Stimulated activated effector memory CD8-positive, alpha-beta T cell treated with anti-CD3 and anti-CD28 coated beads, Interleukin-12 subunit alpha, Interleukin-12 subunit beta, amount 100 ng/mL, for 72 hours (primary cell): ENCODE data around the gene RORC.

Experiments used
- ATAC-seq: fragments of 150-1000 bp; cut with Tn5 transposase; 2 replicates; pipeline ENCODE4 v1.10.0; 2021
- DNase-seq, 2 donors: peaks; one replicate each; pipeline ENCODE4 v3.0.0; 2021 to 2022; ENCODE audit warnings: low spot score in 2 of 2
- H3K27ac Mint-ChIP-seq: one replicate; pipeline ENCODE4 v1.8.0; 2022; ENCODE audit warnings: mild to moderate bottlenecking, mixed read lengths
- H3K36me3 Mint-ChIP-seq: one replicate; pipeline ENCODE4 v1.8.0; 2022; ENCODE audit warnings: mild to moderate bottlenecking, mixed read lengths
- H3K4me1 Mint-ChIP-seq: one replicate; pipeline ENCODE4 v1.8.0; 2022; ENCODE audit warnings: mixed read lengths
- H3K4me3 Mint-ChIP-seq: one replicate; pipeline ENCODE4 v1.8.0; 2022; ENCODE audit warnings: mild to moderate bottlenecking, mixed read lengths
- H3K9me3 Mint-ChIP-seq: one replicate; pipeline ENCODE4 v1.8.0; 2022; ENCODE audit warnings: mixed read lengths

Gene RORC

GRCh38 chr1:151823175-151823574 lies 8.4 kb downstream of the RORC start:
- ATAC-seq (no peak), DNase-seq (no peak)
- peaks cover 5% of the 10 kb centered on the region for H3K36me3 Mint-ChIP-seq
- no peaks in the 10 kb centered on the region for H3K9me3 Mint-ChIP-seq
- H3K4me3 Mint-ChIP-seq, result peak overlapping the region; percentile 75
- peaks cover 93% of the 10 kb centered on the region for H3K4me1 Mint-ChIP-seq
- H3K27ac Mint-ChIP-seq, result peak overlapping the region; percentile 92

- peak overlapping the region; percentile 92 for H3K27ac Mint-ChIP-seq
- peak; percentile 46 for ATAC-seq
- H3K4me1 Mint-ChIP-seq, result peaks cover 93% of the 10 kb centered on the region
- no peaks in the 10 kb centered on the region for H3K9me3 Mint-ChIP-seq
- peaks cover 5% of the 10 kb centered on the region for H3K36me3 Mint-ChIP-seq
- DNase-seq, result no peak
- H3K4me3 Mint-ChIP-seq, result peak overlapping the region; percentile 75
Observed at GRCh38 chr1:151822404-151822803, 9.2 kb downstream of the RORC start.

- H3K36me3 Mint-ChIP-seq, result peaks cover 17% of the 10 kb centered on the region
- DNase-seq, result no peak
- peak overlapping the region; percentile 92 for H3K27ac Mint-ChIP-seq
- peak overlapping the region; percentile 75 for H3K4me3 Mint-ChIP-seq
- no peaks in the 10 kb centered on the region for H3K9me3 Mint-ChIP-seq
- H3K4me1 Mint-ChIP-seq, result peaks cover 100% of the 10 kb centered on the region
- ATAC-seq, result no peak
Observed at GRCh38 chr1:151820940-151821339, 10.7 kb downstream of the RORC start.

- Mint-ChIP-seq H3K36me3 (peaks cover 21% of the 10 kb centered on the region), H3K4me1 (peaks cover 100% of the 10 kb centered on the region), H3K9me3 (no peaks in the 10 kb centered on the region), H3K4me3 (peak overlapping the region; percentile 75), H3K27ac (peak overlapping the region; percentile 92)
- ATAC-seq (peak; percentile 45), DNase-seq (no peak)
Observed at GRCh38 chr1:151819976-151820623, 11.5 kb downstream of the RORC start.

- H3K36me3 Mint-ChIP-seq, result peaks cover 26% of the 10 kb centered on the region
- peak overlapping the region; percentile 75 for H3K4me3 Mint-ChIP-seq
- H3K4me1 Mint-ChIP-seq, result peaks cover 100% of the 10 kb centered on the region
- ATAC-seq (no peak), DNase-seq (no peak)
- no peaks in the 10 kb centered on the region for H3K9me3 Mint-ChIP-seq
- peak overlapping the region; percentile 92 for H3K27ac Mint-ChIP-seq
Observed at GRCh38 chr1:151819227-151819835, 12.3 kb downstream of the RORC start.

- DNase-seq, result no peak
- Mint-ChIP-seq H3K9me3 (no peaks in the 10 kb centered on the region), H3K27ac (peak overlapping the region; percentile 86), H3K4me3 (peak overlapping the region; percentile 75), H3K36me3 (peaks cover 43% of the 10 kb centered on the region), H3K4me1 (peaks cover 98% of the 10 kb centered on the region)
- ATAC-seq, result no peak
Observed at GRCh38 chr1:151817353-151817730, 14.3 kb downstream of the RORC start.

- ATAC-seq (peak; percentile 6), DNase-seq (no peak)
- peak overlapping the region; percentile 86 for H3K27ac Mint-ChIP-seq
- H3K4me3 Mint-ChIP-seq, result peak overlapping the region; percentile 75
- H3K9me3 Mint-ChIP-seq, result no peaks in the 10 kb centered on the region
- peaks cover 93% of the 10 kb centered on the region for H3K4me1 Mint-ChIP-seq
- peaks cover 49% of the 10 kb centered on the region for H3K36me3 Mint-ChIP-seq
Observed at GRCh38 chr1:151816548-151817352, 14.9 kb downstream of the RORC start.

GRCh38 chr1:151815716-151816327 lies 15.8 kb downstream of the RORC start:
- H3K4me1 Mint-ChIP-seq, result peaks cover 90% of the 10 kb centered on the region
- DNase-seq (no peak), ATAC-seq (peak; percentile 39)
- peak overlapping the region; percentile 75 for H3K4me3 Mint-ChIP-seq
- peaks cover 58% of the 10 kb centered on the region for H3K36me3 Mint-ChIP-seq
- H3K27ac Mint-ChIP-seq, result peak overlapping the region; percentile 86
- no peaks in the 10 kb centered on the region for H3K9me3 Mint-ChIP-seq

- Mint-ChIP-seq H3K36me3 (peaks cover 66% of the 10 kb centered on the region), H3K4me3 (peak overlapping the region; percentile 75), H3K9me3 (no peaks in the 10 kb centered on the region), H3K27ac (peak overlapping the region; percentile 86), H3K4me1 (peaks cover 84% of the 10 kb centered on the region)
- no peak for DNase-seq
- ATAC-seq, result no peak
Observed at GRCh38 chr1:151814971-151815545, 16.5 kb downstream of the RORC start.

GRCh38 chr1:151814426-151814825 lies 17.2 kb downstream of the RORC start:
- H3K36me3 Mint-ChIP-seq, result peaks cover 71% of the 10 kb centered on the region
- peaks cover 81% of the 10 kb centered on the region for H3K4me1 Mint-ChIP-seq
- H3K9me3 Mint-ChIP-seq, result no peaks in the 10 kb centered on the region
- no peak overlapping the region for H3K4me3 Mint-ChIP-seq
- DNase-seq (no peak), ATAC-seq (no peak)
- H3K27ac Mint-ChIP-seq, result peak overlapping the region; percentile 86

GRCh38 chr1:151813271-151813977 lies 18.2 kb downstream of the RORC start:
- H3K4me3 Mint-ChIP-seq, result no peak overlapping the region
- H3K36me3 Mint-ChIP-seq, result peaks cover 78% of the 10 kb centered on the region
- no peaks in the 10 kb centered on the region for H3K9me3 Mint-ChIP-seq
- peaks cover 71% of the 10 kb centered on the region for H3K4me1 Mint-ChIP-seq
- ATAC-seq (no peak), DNase-seq (no peak)
- peak overlapping the region; percentile 86 for H3K27ac Mint-ChIP-seq

- Mint-ChIP-seq H3K27ac (peak overlapping the region; percentile 60), H3K9me3 (no peaks in the 10 kb centered on the region)
- no peak for DNase-seq
Observed at GRCh38 chr1:151811181-151811580, 20.4 kb downstream of the RORC start.

GRCh38 chr1:151809985-151810556 lies 21.5 kb downstream of the RORC start:
- DNase-seq (no peak), ATAC-seq (no peak)
- H3K36me3 Mint-ChIP-seq, result peaks cover 70% of the 10 kb centered on the region
- H3K4me1 Mint-ChIP-seq, result peaks cover 38% of the 10 kb centered on the region
- H3K4me3 Mint-ChIP-seq, result no peak overlapping the region
- no peaks in the 10 kb centered on the region for H3K9me3 Mint-ChIP-seq
- H3K27ac Mint-ChIP-seq, result peak overlapping the region; percentile 43

More at GRCh38 chr1:151811181-151811580, 20.4 kb downstream of the RORC start:
- Mint-ChIP-seq H3K4me1 (peaks cover 49% of the 10 kb centered on the region), H3K36me3 (peaks cover 80% of the 10 kb centered on the region), H3K4me3 (no peak overlapping the region)
- no peak for ATAC-seq

- peak overlapping the region; percentile 43 for H3K27ac Mint-ChIP-seq
- peaks cover 64% of the 10 kb centered on the region for H3K36me3 Mint-ChIP-seq
- no peak overlapping the region for H3K4me3 Mint-ChIP-seq
- no peak for DNase-seq
- ATAC-seq, result no peak
- no peaks in the 10 kb centered on the region for H3K9me3 Mint-ChIP-seq
- H3K4me1 Mint-ChIP-seq, result peaks cover 35% of the 10 kb centered on the region
Observed at GRCh38 chr1:151809290-151809984, 22.2 kb downstream of the RORC start.
